Breast epithelium (tissue), 3 donors: ENCODE measurements around the gene ATL3.

Experiments used
- CTCF ChIP-seq, 3 donors: fragments of 450-650 bp; IDR thresholded peaks; one replicate each; pipeline ENCODE4 v1.5.1; 2016 to 2017; ENCODE audit warnings: antibody characterized with exemption in 3 of 3, mild to moderate bottlenecking in 3 of 3, moderate library complexity in 3 of 3
- POLR2A ChIP-seq: fragments of 450-650 bp; IDR thresholded peaks from one replicate; pipeline ENCODE4 v1.6.1; 2016; ENCODE audit warnings: antibody characterized with exemption, mild to moderate bottlenecking, moderate library complexity
- POLR2AphosphoS5 ChIP-seq, 3 donors: sonication (generic); formaldehyde crosslinking; IDR thresholded peaks; one replicate each; pipeline ENCODE4 v1.6.1; 2017; ENCODE audit warnings: antibody characterized with exemption in 3 of 3

GRCh38 chr11:63599211-63600122, 71.7 kb downstream of the ATL3 start:
- TF ChIP-seq CTCF (IDR thresholded peaks at IDR 0.05) = no peak
- no peak for TF ChIP-seq POLR2A
- no peak for TF ChIP-seq POLR2AphosphoS5 (IDR thresholded peaks at IDR 0.05)
